Epithelial cell of proximal tubule (primary cell): ENCODE data around the gene CHN2. TPM values are rescaled to one million over a fixed set of nuclear protein-coding genes. Genes with fewer than 3 reads are reported as not detected.
"Not testable (repeated sequence)": the region's sequence is repeated elsewhere in the genome, so short reads cannot be mapped to it uniquely, and the experiment has no call there.

Source experiments
- DNase-seq: peaks from one replicate; pipeline ENCODE4 v3.0.0-alpha.2; 2011; ENCODE audit warnings: low read depth
- H3K4me3 ChIP-seq: 2 replicates; pipeline ENCODE4 v1.5.1; 2011; ENCODE audit warnings: low read depth, mild to moderate bottlenecking, low read length
- CTCF ChIP-seq: conservative IDR thresholded peaks from 2 replicates; pipeline ENCODE4 v1.5.1; 2012; ENCODE audit warnings: low read depth, mild to moderate bottlenecking, low read length
- total RNA-seq: library from RNA; depleted of rRNA; stranded (reverse); fragments of >200 nt; gene quantifications from 2 replicates; pipeline ENCODE4 v1.2.3, GENCODE V29; 2015

CHN2 gene
- total RNA-seq, 1 donor from 2014 or later: 0.35 TPM

- no peak overlapping the region for H3K4me3 ChIP-seq
- DNase-seq: no peak
- no peak for TF ChIP-seq CTCF
Observed at GRCh38 chr7:29255199-29255878, 60.8 kb downstream of the CHN2 start.

GRCh38 chr7:29255906-29256692 lies 61.5 kb downstream of the CHN2 start:
- TF ChIP-seq CTCF: no peak
- no peak for DNase-seq
- no peak overlapping the region for H3K4me3 ChIP-seq

- no peak for TF ChIP-seq CTCF
- DNase-seq: no peak
- no peak overlapping the region for H3K4me3 ChIP-seq
Observed at GRCh38 chr7:29256693-29257002, 62.1 kb downstream of the CHN2 start.

GRCh38 chr7:29258951-29259350 lies 64.4 kb downstream of the CHN2 start:
- no peak for DNase-seq
- no peak for TF ChIP-seq CTCF
- H3K4me3 ChIP-seq: no peak overlapping the region

GRCh38 chr7:29262191-29262917 lies 67.8 kb downstream of the CHN2 start:
- TF ChIP-seq CTCF: no peak
- no peak for DNase-seq
- H3K4me3 ChIP-seq: no peak overlapping the region

- H3K4me3 ChIP-seq, DNase-seq: not testable (repeated sequence)
Observed at GRCh38 chr7:29263601-29264207, 69.1 kb downstream of the CHN2 start.

- peak; percentile 94 for DNase-seq
- no peak for TF ChIP-seq CTCF
- H3K4me3 ChIP-seq: no peak overlapping the region
Observed at GRCh38 chr7:29265208-29265923, 70.8 kb downstream of the CHN2 start.
